ENCODE results near the gene GLS2.
"Not testable (repeated sequence)": the region's sequence is repeated elsewhere in the genome, so short reads cannot be mapped to it uniquely, and the experiment has no call there.

The GLS2 gene

GRCh38 chr12:56518570-56518969 is 30.6 kb upstream of the GLS2 start:
- H3K4me3 ChIP-seq (ENCODE audit: extremely low read depth, insufficient read depth, low read length, poor library complexity, severe bottlenecking) = no peak overlapping the region
- H3K27ac ChIP-seq (ENCODE audit: low read depth, low read length, severe bottlenecking) = peak overlapping the region; percentile 72
- no CpG with 5 or more reads among the region's 2 CpGs for WGBS, 2 experiments (ENCODE audit: insufficient coverage in 2 of 2)
- no peaks in the 10 kb centered on the region for H3K36me3 ChIP-seq (ENCODE audit: control insufficient read depth, insufficient read depth, low read length)
- H3K4me1 ChIP-seq (ENCODE audit: control insufficient read depth, insufficient read depth, low read length, poor library complexity, severe bottlenecking) = peaks cover 34% of the 10 kb centered on the region
- no peaks in the 10 kb centered on the region for H3K9me3 ChIP-seq (ENCODE audit: control insufficient read depth, low read length)

GRCh38 chr12:56517854-56518253 is 29.9 kb upstream of the GLS2 start:
- Histone ChIP-seq H3K4me3 (ENCODE audit: extremely low read depth, insufficient read depth, low read length, poor library complexity, severe bottlenecking) (no peak overlapping the region), H3K27ac (ENCODE audit: low read depth, low read length, severe bottlenecking) (peak overlapping the region; percentile 72), H3K9me3 (ENCODE audit: control insufficient read depth, low read length) (no peaks in the 10 kb centered on the region), H3K36me3 (ENCODE audit: control insufficient read depth, insufficient read depth, low read length) (no peaks in the 10 kb centered on the region), H3K4me1 (ENCODE audit: control insufficient read depth, insufficient read depth, low read length, poor library complexity, severe bottlenecking) (peaks cover 34% of the 10 kb centered on the region)
- WGBS, 2 experiments (ENCODE audit: insufficient coverage in 2 of 2) = 100% methylated on average over 1 of the region's 2 CpGs; no CpG with 5 or more reads in 1 of the 2 experiments

- WGBS, 2 experiments (ENCODE audit: insufficient coverage in 2 of 2) = 57 to 88% methylated on average over 3 to 4 of the region's 4 CpGs
These were observed 26.0 kb upstream of the GLS2 start for GRCh38 chr12:56514014-56514318.

GRCh38 chr12:56510786-56511185 is 22.8 kb upstream of the GLS2 start:
- Histone ChIP-seq H3K9me3 (ENCODE audit: control insufficient read depth, low read length) (no peaks in the 10 kb centered on the region), H3K27ac (ENCODE audit: low read depth, low read length, severe bottlenecking) (no peak overlapping the region), H3K4me1 (ENCODE audit: control insufficient read depth, insufficient read depth, low read length, poor library complexity, severe bottlenecking) (no peaks in the 10 kb centered on the region), H3K36me3 (ENCODE audit: control insufficient read depth, insufficient read depth, low read length) (no peaks in the 10 kb centered on the region), H3K4me3 (ENCODE audit: extremely low read depth, insufficient read depth, low read length, poor library complexity, severe bottlenecking) (no peak overlapping the region)
- 94 to 97% methylated on average over 15 to 16 of the region's 16 CpGs for WGBS, 2 experiments (ENCODE audit: insufficient coverage in 2 of 2)

More at GRCh38 chr12:56514014-56514318, 26.0 kb upstream of the GLS2 start:
- not testable (repeated sequence) for H3K36me3 ChIP-seq (ENCODE audit: control insufficient read depth, insufficient read depth, low read length); H3K27ac ChIP-seq (ENCODE audit: low read depth, low read length, severe bottlenecking); H3K4me3 ChIP-seq (ENCODE audit: extremely low read depth, insufficient read depth, low read length, poor library complexity, severe bottlenecking); H3K9me3 ChIP-seq (ENCODE audit: control insufficient read depth, low read length)
- peaks cover 12% of the 10 kb centered on the region for H3K4me1 ChIP-seq (ENCODE audit: control insufficient read depth, insufficient read depth, low read length, poor library complexity, severe bottlenecking)

- H3K27ac ChIP-seq (ENCODE audit: low read depth, low read length, severe bottlenecking); H3K4me1 ChIP-seq (ENCODE audit: control insufficient read depth, insufficient read depth, low read length, poor library complexity, severe bottlenecking); H3K9me3 ChIP-seq (ENCODE audit: control insufficient read depth, low read length); H3K36me3 ChIP-seq (ENCODE audit: control insufficient read depth, insufficient read depth, low read length); H3K4me3 ChIP-seq (ENCODE audit: extremely low read depth, insufficient read depth, low read length, poor library complexity, severe bottlenecking): not testable (repeated sequence)
- WGBS, 2 experiments (ENCODE audit: insufficient coverage in 2 of 2) = 93 to 96% methylated on average over 9 to 13 of the region's 13 CpGs
These were observed 11.9 kb upstream of the GLS2 start for GRCh38 chr12:56499879-56500278.

- peak overlapping the region; percentile 36 for H3K27ac ChIP-seq (ENCODE audit: low read depth, low read length, severe bottlenecking)
- not testable (repeated sequence) for H3K4me3 ChIP-seq (ENCODE audit: extremely low read depth, insufficient read depth, low read length, poor library complexity, severe bottlenecking); H3K9me3 ChIP-seq (ENCODE audit: control insufficient read depth, low read length); H3K36me3 ChIP-seq (ENCODE audit: control insufficient read depth, insufficient read depth, low read length); H3K4me1 ChIP-seq (ENCODE audit: control insufficient read depth, insufficient read depth, low read length, poor library complexity, severe bottlenecking)
- WGBS, 2 experiments (ENCODE audit: insufficient coverage in 2 of 2) = 86 to 88% methylated on average over 7 to 9 of the region's 9 CpGs
These were observed 11.5 kb upstream of the GLS2 start for GRCh38 chr12:56499452-56499851.

- peak overlapping the region; percentile 16 for H3K27ac ChIP-seq (ENCODE audit: low read depth, low read length, severe bottlenecking)
- not testable (repeated sequence) for H3K4me3 ChIP-seq (ENCODE audit: extremely low read depth, insufficient read depth, low read length, poor library complexity, severe bottlenecking); H3K4me1 ChIP-seq (ENCODE audit: control insufficient read depth, insufficient read depth, low read length, poor library complexity, severe bottlenecking); H3K9me3 ChIP-seq (ENCODE audit: control insufficient read depth, low read length); H3K36me3 ChIP-seq (ENCODE audit: control insufficient read depth, insufficient read depth, low read length)
- 75 to 77% methylated on average over 6 to 8 of the region's 14 CpGs for WGBS, 2 experiments (ENCODE audit: insufficient coverage in 2 of 2)
These were observed 10.4 kb upstream of the GLS2 start for GRCh38 chr12:56498126-56498902.

- not testable (repeated sequence) for H3K36me3 ChIP-seq (ENCODE audit: control insufficient read depth, insufficient read depth, low read length); H3K27ac ChIP-seq (ENCODE audit: low read depth, low read length, severe bottlenecking); H3K9me3 ChIP-seq (ENCODE audit: control insufficient read depth, low read length); H3K4me3 ChIP-seq (ENCODE audit: extremely low read depth, insufficient read depth, low read length, poor library complexity, severe bottlenecking); H3K4me1 ChIP-seq (ENCODE audit: control insufficient read depth, insufficient read depth, low read length, poor library complexity, severe bottlenecking)
- WGBS, 2 experiments (ENCODE audit: insufficient coverage in 2 of 2) = 9 to 10% methylated on average over 6 to 8 of the region's 17 CpGs
These were observed 8.7 kb upstream of the GLS2 start for GRCh38 chr12:56496704-56497103.

- H3K36me3 ChIP-seq (ENCODE audit: control insufficient read depth, insufficient read depth, low read length); H3K9me3 ChIP-seq (ENCODE audit: control insufficient read depth, low read length); H3K4me3 ChIP-seq (ENCODE audit: extremely low read depth, insufficient read depth, low read length, poor library complexity, severe bottlenecking); H3K27ac ChIP-seq (ENCODE audit: low read depth, low read length, severe bottlenecking); H3K4me1 ChIP-seq (ENCODE audit: control insufficient read depth, insufficient read depth, low read length, poor library complexity, severe bottlenecking): not testable (repeated sequence)
- 96 to 98% methylated on average over 18 to 24 of the region's 27 CpGs for WGBS, 2 experiments (ENCODE audit: insufficient coverage in 2 of 2)
These were observed 6.5 kb upstream of the GLS2 start for GRCh38 chr12:56494481-56494880.

- H3K4me3 ChIP-seq (ENCODE audit: extremely low read depth, insufficient read depth, low read length, poor library complexity, severe bottlenecking); H3K36me3 ChIP-seq (ENCODE audit: control insufficient read depth, insufficient read depth, low read length); H3K27ac ChIP-seq (ENCODE audit: low read depth, low read length, severe bottlenecking); H3K9me3 ChIP-seq (ENCODE audit: control insufficient read depth, low read length); H3K4me1 ChIP-seq (ENCODE audit: control insufficient read depth, insufficient read depth, low read length, poor library complexity, severe bottlenecking): not testable (repeated sequence)
- WGBS, 2 experiments (ENCODE audit: insufficient coverage in 2 of 2) = 93% methylated on average over 8 to 12 of the region's 15 CpGs
These were observed 6.1 kb upstream of the GLS2 start for GRCh38 chr12:56494106-56494415.

GRCh38 chr12:56493409-56494105 is 5.6 kb upstream of the GLS2 start:
- H3K4me3 ChIP-seq (ENCODE audit: extremely low read depth, insufficient read depth, low read length, poor library complexity, severe bottlenecking); H3K27ac ChIP-seq (ENCODE audit: low read depth, low read length, severe bottlenecking); H3K4me1 ChIP-seq (ENCODE audit: control insufficient read depth, insufficient read depth, low read length, poor library complexity, severe bottlenecking); H3K36me3 ChIP-seq (ENCODE audit: control insufficient read depth, insufficient read depth, low read length); H3K9me3 ChIP-seq (ENCODE audit: control insufficient read depth, low read length): not testable (repeated sequence)
- 87 to 93% methylated on average over 10 to 27 of the region's 31 CpGs for WGBS, 2 experiments (ENCODE audit: insufficient coverage in 2 of 2)

All from mesodermal cell (in vitro differentiated cells).